Islet of Langerhans (tissue), 1 donor: Measurements from ENCODE around the gene VPS26A.
"Not testable (repeated sequence)": the region's sequence is repeated elsewhere in the genome, so short reads cannot be mapped to it uniquely, and the experiment has no call there.

ENCODE experiments used
- FAIRE-seq: peaks from one replicate; lab custom pipeline; 2011; peaks lifted over from hg19 to GRCh38; lab: Jason Lieb, UNC

The VPS26A gene

GRCh38 chr10:69103784-69104183, 20.2 kb upstream of the VPS26A start:
- FAIRE-seq, result no peak

- no peak for FAIRE-seq
Observed at GRCh38 chr10:69104994-69105790, 18.8 kb upstream of the VPS26A start.

- no peak for FAIRE-seq
Observed at GRCh38 chr10:69107176-69107490, 16.8 kb upstream of the VPS26A start.

DNA sequence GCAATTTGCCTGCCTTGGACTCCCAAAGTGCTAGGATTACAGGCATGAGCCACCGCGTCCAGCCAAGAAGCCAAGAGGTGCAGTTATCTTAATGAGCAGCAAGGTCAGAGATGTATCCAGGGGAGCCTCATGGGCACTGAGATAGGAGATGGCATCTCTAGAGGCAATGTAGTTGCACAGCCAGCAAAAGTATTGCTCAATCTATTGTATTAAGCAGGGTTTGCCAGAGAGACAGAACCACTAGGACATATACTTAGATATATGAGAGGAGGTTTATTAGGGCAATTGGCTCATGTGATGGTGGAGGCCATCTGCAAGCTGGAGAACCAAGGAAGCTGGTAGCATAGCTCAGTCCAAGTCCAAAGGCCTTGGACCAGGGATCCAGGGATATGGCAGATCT, 16.3 kb upstream of the VPS26A start:
- FAIRE-seq, result no peak

- no peak for FAIRE-seq
Observed at GRCh38 chr10:69119896-69120295, 4.1 kb upstream of the VPS26A start.

GRCh38 chr10:69123306-69123746, 652 bp upstream of the VPS26A start:
- FAIRE-seq, result no peak

- no peak for FAIRE-seq
Observed at GRCh38 chr10:69124563-69125268, 738 bp downstream of the VPS26A start.

GRCh38 chr10:69125554-69125953, 1.6 kb downstream of the VPS26A start:
- FAIRE-seq, result no peak

- FAIRE-seq, result no peak
Observed at GRCh38 chr10:69130251-69130650, 6.3 kb downstream of the VPS26A start.

DNA sequence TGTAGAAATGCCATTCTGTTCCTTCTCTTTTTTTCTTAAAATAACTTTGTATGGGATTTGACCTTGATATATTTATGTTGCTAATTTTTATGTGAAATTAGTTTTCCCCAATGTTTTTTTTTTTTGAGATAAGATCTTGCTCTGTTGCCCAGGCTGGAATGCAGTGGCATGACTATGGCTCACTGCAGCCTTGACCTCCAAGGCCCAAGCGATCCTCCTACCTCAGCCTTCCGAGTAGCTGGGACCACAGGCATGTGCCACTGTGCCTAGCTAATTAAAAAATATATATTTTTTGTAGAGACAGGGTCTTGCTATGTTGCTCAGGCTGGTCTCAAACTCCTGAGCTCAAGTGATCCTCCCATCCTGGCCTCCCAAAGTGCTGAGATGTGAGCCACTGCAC, 16.0 kb downstream of the VPS26A start:
- no peak for FAIRE-seq

- no peak for FAIRE-seq
Observed at GRCh38 chr10:69141304-69141703, 17.3 kb downstream of the VPS26A start.

- FAIRE-seq, result not testable (repeated sequence)
Observed at GRCh38 chr10:69142074-69142473, 18.1 kb downstream of the VPS26A start.

GRCh38 chr10:69142983-69143382, 19.0 kb downstream of the VPS26A start:
- no peak for FAIRE-seq

DNA sequence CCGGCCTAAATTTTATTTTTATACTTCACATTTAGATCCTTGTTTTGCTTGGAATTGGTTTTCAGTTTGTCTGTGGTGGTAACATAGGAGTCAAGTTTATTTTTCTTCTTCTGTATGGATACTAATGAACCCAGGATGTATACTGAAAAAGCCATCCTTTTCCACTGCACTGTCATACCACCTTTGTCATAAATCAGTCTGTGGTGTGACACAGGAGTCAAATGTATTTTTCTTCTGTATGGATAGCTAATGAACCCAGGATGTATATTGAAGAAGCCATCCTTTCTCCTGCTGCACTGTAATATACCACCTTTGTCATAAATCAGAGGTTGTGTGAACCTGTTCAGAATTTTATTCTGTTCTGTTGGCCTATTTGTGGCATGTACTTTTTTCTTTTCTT, 21.4 kb downstream of the VPS26A start:
- FAIRE-seq, result no peak

- no peak for FAIRE-seq
Observed at GRCh38 chr10:69145864-69146263, 21.9 kb downstream of the VPS26A start.

DNA sequence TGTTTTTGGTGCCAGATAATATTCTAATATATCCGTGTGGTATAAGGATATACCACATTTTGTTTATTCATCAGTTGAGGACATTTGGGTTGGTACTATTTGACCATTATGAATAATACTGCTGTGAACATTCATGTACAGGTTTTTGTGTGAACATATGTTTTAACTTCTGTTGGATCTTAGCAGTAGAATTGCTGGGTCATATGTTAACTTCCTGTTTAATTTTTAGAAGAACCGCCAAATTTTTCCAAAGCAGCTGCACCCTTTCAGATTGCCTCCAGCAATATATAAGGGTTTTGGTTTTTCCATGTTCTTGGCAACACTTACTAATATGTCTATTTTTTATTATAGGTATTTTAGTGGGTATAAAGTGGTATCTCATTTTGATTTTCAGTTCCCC, 22.8 kb downstream of the VPS26A start:
- no peak for FAIRE-seq

GRCh38 chr10:69151984-69152383, 28.0 kb downstream of the VPS26A start:
- FAIRE-seq, result no peak

DNA sequence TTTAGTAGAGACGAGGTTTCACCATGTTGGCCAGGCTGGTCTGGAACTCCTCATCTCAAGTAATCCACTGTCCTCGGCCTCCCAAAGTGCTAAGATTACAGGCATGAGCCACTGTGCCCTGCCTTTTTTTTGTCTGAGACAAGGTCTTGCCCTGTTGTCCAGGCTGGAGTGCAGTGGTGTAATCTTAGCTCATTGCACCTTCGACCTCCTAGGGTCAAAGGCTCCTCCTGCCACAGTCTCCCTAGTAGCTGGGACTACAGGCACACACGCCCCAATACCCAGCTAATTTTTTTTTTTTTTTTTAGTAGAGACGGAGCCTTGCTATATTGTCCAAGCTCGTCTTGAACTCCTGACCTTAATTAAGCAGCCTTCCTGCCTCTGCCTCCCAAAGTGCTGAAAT, 29.2 kb downstream of the VPS26A start:
- FAIRE-seq, result no peak

DNA sequence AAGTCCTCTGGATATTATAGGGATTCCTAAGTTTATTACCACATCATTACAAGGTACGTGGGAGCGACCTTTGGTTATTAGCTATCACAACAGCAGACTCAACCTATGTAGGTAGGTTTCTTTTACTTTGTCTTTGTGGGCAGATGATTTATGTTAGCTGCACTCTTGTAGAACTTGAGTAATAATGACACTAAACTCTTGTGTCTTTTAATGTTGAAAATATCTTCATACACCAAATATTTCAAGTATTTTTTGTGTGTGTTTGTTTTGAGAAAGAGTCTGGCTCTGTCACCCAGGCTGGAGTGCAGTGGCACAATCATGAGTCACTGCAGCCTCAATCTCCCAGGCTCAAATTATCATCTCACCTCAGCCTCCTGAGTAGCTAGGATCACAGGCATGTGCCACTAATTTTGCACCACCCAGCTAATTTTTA, 36.8 kb downstream of the VPS26A start:
- no peak for FAIRE-seq

- no peak for FAIRE-seq
Observed at GRCh38 chr10:69168493-69168892, 44.5 kb downstream of the VPS26A start.

- FAIRE-seq, result no peak
Observed at GRCh38 chr10:69172241-69172982, 48.4 kb downstream of the VPS26A start.

DNA sequence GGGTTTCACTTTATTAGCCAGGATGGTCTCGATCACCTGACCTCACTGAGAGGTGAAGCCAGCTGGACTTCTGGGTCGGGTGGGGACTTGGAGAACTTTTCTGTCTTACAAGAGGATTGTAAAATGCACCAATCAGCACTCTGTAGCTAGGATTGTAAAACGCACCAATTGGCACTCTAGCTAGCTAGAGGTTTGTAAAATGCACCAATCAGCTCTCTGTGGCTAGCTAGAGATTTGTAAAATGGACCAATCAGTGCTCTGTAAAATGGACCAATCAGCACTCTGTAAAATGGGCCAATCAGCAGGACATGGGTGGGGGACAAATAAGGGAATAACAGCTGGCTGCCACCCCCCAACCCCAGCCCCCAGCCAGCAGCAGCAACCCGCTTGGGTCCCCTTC, 51.3 kb downstream of the VPS26A start:
- not testable (repeated sequence) for FAIRE-seq

GRCh38 chr10:69176823-69177222, 52.8 kb downstream of the VPS26A start:
- no peak for FAIRE-seq
